Epithelial cell of esophagus (primary cell): ENCODE results near the gene RNU6-1.

Experiments used
- DNase-seq: peaks from one replicate; pipeline ENCODE4 v3.0.0; 2010; ENCODE audit warnings: low read depth
- H3K4me3 ChIP-seq: 2 replicates; pipeline ENCODE4 v1.5.1; 2011; ENCODE audit warnings: mild to moderate bottlenecking, low read length, control low read depth
- TF ChIP-seq, protein P1 (sequence below): IDR thresholded peaks from 2 replicates; pipeline ENCODE4 v1.5.1; 2011; ENCODE audit warnings: low read depth, mild to moderate bottlenecking, low read length, control low read depth, inconsistent platforms; ENCODE audit not compliant: insufficient read depth; ENCODE audit errors: missing control alignments

Gene RNU6-1

GRCh38 chr15:67829647-67830504 lies 10.0 kb downstream of the RNU6-1 start:
- H3K4me3 ChIP-seq, result no peak overlapping the region
- DNase-seq, result no peak
- TF ChIP-seq, protein P1, sequence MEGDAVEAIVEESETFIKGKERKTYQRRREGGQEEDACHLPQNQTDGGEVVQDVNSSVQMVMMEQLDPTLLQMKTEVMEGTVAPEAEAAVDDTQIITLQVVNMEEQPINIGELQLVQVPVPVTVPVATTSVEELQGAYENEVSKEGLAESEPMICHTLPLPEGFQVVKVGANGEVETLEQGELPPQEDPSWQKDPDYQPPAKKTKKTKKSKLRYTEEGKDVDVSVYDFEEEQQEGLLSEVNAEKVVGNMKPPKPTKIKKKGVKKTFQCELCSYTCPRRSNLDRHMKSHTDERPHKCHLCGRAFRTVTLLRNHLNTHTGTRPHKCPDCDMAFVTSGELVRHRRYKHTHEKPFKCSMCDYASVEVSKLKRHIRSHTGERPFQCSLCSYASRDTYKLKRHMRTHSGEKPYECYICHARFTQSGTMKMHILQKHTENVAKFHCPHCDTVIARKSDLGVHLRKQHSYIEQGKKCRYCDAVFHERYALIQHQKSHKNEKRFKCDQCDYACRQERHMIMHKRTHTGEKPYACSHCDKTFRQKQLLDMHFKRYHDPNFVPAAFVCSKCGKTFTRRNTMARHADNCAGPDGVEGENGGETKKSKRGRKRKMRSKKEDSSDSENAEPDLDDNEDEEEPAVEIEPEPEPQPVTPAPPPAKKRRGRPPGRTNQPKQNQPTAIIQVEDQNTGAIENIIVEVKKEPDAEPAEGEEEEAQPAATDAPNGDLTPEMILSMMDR, result no peak

- DNase-seq, result no peak
- H3K4me3 ChIP-seq, result no peak overlapping the region
- TF ChIP-seq, protein P1, result no peak
These were observed 10.7 kb downstream of the RNU6-1 start for GRCh38 chr15:67828969-67829646.

DNA sequence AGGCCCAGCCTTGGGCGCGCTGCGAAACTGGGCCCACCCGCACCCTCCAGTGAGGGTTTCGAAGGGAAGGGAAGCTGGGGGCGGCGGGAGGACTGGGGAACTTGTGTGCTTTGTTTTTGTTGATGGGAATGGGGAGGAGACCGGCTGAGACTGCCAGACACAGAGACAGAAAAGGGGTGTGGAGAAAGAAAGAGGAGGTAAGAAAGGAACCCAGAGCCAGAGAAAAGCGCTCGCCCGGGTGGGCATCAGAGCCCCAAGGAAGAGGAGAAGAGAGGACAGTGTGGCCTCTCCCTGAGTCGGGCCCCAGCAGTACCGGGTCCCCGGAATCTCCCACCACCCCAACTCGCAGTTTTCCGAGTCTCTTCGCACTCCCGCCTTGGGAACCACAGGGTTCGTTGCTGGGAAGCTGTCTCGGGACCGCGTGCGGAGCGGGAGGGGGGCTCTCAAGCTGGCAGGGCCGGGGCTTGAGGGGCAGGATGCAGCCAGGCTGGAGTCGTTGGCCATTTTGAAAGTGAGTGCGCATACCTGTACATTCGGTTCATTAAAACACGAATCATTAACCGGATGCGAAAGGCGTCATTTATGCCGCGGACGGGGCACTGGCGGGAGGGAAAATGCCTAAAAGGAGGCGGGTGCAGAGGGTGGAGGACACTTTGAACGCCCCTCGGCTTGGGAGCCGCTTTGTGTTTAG lies 11.4 kb downstream of the RNU6-1 start:
- no peak for DNase-seq
- no peak overlapping the region for H3K4me3 ChIP-seq

DNA sequence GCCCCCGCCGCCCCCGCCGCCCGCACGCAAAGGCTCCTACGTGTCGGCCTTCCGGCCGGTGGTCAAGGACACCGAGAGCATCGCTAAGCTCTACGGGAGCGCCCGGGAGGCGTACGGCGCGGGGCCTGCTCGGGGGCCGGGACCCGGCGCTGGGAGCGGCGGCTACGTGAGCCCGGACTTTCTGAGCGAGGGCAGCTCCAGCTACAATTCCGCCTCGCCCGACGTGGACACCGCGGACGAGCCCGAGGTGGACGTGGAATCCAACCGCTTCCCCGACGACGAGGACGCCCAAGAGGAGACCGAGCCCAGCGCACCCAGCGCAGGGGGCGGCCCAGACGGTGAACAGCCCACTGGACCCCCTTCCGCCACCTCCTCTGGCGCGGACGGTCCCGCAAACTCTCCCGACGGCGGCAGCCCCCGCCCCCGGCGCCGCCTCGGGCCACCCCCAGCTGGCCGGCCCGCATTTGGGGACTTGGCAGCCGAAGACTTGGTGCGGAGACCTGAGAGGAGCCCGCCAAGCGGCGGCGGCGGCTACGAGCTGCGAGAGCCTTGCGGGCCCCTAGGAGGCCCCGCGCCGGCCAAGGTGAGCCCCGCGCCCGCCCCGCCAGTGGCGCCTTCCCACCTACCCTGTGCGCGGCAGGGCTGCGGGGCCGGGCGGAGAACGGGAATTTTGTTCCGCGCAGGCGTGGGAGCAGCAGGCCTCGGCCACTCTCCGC lies 12.1 kb downstream of the RNU6-1 start:
- no peak for DNase-seq
- H3K4me3 ChIP-seq, result no peak overlapping the region
- TF ChIP-seq, protein P1, result no peak

More for the DNA sequence above, 11.4 kb downstream of the RNU6-1 start:
- TF ChIP-seq, protein P1, result no peak

DNA sequence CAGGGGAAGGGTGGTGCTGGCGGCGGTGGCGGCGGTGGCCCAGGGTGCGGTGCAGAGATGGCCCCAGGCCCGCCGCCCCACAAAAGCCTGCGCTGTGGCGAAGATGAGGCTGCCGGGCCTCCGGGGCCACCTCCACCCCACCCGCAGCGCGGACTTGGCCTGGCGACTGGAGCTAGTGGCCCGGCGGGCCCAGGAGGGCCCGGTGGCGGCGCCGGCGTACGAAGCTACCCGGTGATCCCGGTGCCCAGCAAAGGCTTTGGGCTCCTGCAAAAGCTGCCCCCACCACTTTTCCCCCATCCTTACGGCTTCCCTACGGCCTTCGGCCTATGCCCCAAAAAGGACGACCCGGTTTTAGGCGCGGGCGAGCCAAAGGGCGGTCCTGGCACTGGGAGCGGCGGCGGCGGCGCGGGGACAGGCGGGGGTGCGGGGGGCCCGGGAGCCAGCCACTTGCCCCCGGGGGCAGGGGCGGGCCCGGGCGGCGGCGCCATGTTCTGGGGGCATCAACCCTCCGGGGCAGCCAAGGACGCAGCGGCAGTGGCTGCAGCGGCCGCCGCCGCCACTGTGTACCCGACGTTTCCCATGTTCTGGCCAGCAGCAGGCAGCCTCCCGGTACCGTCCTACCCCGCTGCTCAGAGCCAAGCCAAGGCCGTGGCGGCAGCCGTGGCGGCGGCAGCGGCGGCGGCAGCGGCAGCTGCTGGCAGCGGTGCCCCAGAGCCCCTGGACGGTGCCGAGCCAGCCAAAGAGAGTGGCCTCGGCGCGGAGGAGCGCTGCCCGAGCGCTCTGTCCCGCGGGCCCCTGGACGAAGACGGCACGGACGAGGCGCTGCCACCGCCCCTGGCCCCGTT lies 12.9 kb downstream of the RNU6-1 start:
- TF ChIP-seq, protein P1, result no peak
- no peak overlapping the region for H3K4me3 ChIP-seq
- DNase-seq, result no peak
